Central memory CD8-positive, alpha-beta T cell (primary cell): ENCODE data around the gene SCAMP4.

Experiments used
- ATAC-seq: fragments of 150-1000 bp; cut with Tn5 transposase; replicated peaks from 2 replicates; pipeline ENCODE4 v1.10.0; 2022; ENCODE audit warnings: mild to moderate bottlenecking, moderate FRiP score, moderate number of reproducible peaks; ENCODE audit not compliant: poor library complexity, severe bottlenecking; ENCODE audit errors: extremely low read depth
- DNase-seq, 2 donors: peaks; one replicate each; pipeline ENCODE4 v3.0.0; 2021; ENCODE audit warnings: low spot score in 2 of 2
- H3K27ac Mint-ChIP-seq: one replicate; pipeline ENCODE4 v1.8.0; 2022; ENCODE audit warnings: low read depth, mild to moderate bottlenecking, moderate library complexity, mixed read lengths
- H3K27me3 Mint-ChIP-seq: one replicate; pipeline ENCODE4 v1.8.0; 2022; ENCODE audit warnings: mixed read lengths
- H3K36me3 Mint-ChIP-seq: one replicate; pipeline ENCODE4 v1.8.0; 2022; ENCODE audit warnings: mild to moderate bottlenecking, moderate library complexity, mixed read lengths; ENCODE audit not compliant: insufficient read depth
- H3K4me1 Mint-ChIP-seq: one replicate; pipeline ENCODE4 v1.8.0; 2022; ENCODE audit warnings: mixed read lengths
- H3K4me3 Mint-ChIP-seq: one replicate; pipeline ENCODE4 v1.8.0; 2022; ENCODE audit warnings: mild to moderate bottlenecking, moderate library complexity, mixed read lengths
- H3K9me3 Mint-ChIP-seq: one replicate; pipeline ENCODE4 v1.8.0; 2022; ENCODE audit warnings: mixed read lengths

SCAMP4 gene

DNA sequence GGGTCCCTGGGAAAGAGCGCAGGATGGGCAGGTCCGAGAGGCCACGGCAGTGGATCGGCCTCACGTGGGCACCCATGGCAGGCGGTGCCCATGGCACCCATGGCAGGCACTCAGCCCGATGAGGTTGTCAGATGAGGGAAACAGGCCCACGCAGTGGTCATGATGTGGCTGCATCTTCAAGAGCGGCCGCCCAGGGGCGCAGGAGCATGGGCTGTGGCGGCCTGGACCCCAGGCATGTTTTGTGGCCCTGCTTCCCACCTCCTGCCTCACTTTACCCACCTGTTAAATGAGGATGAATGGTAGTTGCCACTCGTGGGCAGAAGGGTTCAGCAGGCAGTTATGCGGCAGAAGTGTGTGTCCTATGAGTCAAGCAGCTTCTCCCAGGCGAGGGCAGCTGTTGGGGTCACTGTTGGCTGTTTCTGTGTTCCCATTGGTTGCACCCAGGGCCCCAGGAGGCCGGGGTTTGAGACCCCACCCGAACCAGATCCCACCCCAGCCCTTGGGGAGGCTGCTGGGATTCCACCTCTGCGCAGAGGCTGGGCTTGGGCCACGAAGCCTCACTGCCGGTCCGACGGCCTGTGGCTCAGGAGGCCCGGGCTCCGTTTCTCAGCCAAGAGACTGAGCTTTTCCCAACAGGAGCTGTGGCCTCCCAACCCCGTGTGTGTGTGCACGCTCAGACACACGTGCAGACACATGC is 65.8 kb downstream of the SCAMP4 start:
- Mint-ChIP-seq H3K4me1 (peaks cover 21% of the 10 kb centered on the region), H3K36me3 (peaks cover 12% of the 10 kb centered on the region), H3K4me3 (no peak overlapping the region), H3K9me3 (no peaks in the 10 kb centered on the region), H3K27me3 (no peaks in the 10 kb centered on the region), H3K27ac (no peak overlapping the region)
- DNase-seq (no peak), ATAC-seq (no peak)

DNA sequence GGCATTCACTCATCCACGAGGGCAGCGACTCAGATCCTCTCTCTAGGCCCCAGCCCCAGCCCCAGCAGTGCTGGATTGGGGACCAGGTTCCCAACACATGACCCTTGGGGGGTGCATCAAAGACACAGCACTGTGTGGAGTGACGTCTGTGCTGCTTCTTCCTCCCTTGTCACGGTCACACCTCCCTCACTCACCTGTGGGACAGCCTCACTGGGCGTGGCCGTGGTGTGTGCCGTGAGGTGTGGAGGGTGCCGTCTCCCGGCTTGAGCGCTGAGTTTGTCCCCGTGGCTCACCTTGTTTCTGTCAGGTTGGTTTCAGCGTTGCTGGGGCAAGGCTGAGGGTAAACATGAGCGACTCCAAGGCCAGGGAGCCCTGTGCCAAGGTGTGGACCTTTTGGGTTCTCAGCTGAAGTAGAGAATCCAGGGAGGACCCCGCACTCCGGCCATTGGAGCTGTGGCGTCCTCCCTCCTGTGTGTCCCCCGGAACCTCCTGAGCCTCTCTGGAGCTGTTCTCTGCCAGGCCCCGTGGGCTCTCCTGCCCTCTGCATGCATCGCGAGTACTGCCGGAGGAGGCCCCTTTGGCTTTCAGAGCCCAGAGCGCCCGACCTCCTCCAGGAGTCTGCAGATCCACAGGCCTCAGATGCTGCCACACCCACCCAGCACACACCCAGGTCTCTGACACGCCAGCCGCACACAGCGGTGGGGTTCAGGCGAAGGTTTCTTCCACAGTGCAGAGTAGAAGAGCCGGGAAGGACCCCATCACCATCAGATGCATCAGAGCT is 69.4 kb downstream of the SCAMP4 start:
- Mint-ChIP-seq H3K4me1 (peaks cover 9% of the 10 kb centered on the region), H3K9me3 (no peaks in the 10 kb centered on the region), H3K4me3 (no peak overlapping the region), H3K27me3 (no peaks in the 10 kb centered on the region), H3K36me3 (peaks cover 16% of the 10 kb centered on the region), H3K27ac (no peak overlapping the region)
- DNase-seq (no peak), ATAC-seq (no peak)

GRCh38 chr19:1975162-1975480 is 69.9 kb downstream of the SCAMP4 start:
- Mint-ChIP-seq H3K9me3 (no peaks in the 10 kb centered on the region), H3K4me3 (no peak overlapping the region), H3K4me1 (peaks cover 9% of the 10 kb centered on the region), H3K27ac (no peak overlapping the region), H3K36me3 (peaks cover 17% of the 10 kb centered on the region), H3K27me3 (no peaks in the 10 kb centered on the region)
- ATAC-seq (no peak), DNase-seq (no peak)
